HEK293 (cell line): ENCODE measurements around the gene APPBP2.

Experiments
- CTCF ChIA-PET: fragments of 350-600 bp; formaldehyde crosslinking; extraction: SDS; loops from one replicate; lab custom pipeline; 2021; ENCODE audit warnings: antibody characterized with exemption; lab: Yijun Ruan, JAX
- POLR2A ChIA-PET: fragments of 300-600 bp; formaldehyde crosslinking; extraction: SDS; loops from one replicate; lab custom pipeline; 2020; ENCODE audit warnings: antibody characterized with exemption, inconsistent platforms; lab: Yijun Ruan, JAX
- H3K27ac ChIP-seq: fragments of 200-500 bp; sonication (Bioruptor generic); 2 replicates; pipeline ENCODE4 v1.5.1; 2014; ENCODE audit warnings: low read depth, low read length, control low read depth, inconsistent platforms; ENCODE audit errors: extremely low read depth
- H3K36me3 ChIP-seq, 2 experiments: fragments of 200-500 bp in 1 of 2; sonication (Bioruptor generic) in 1 of 2; 1 replicate in 1 of 2; 2 replicates in 1 of 2; pipeline ENCODE4 v1.5.1; 2014 to 2017; ENCODE audit warnings: inconsistent platforms in 2 of 2, low read length in 2 of 2; ENCODE audit not compliant: control insufficient read depth in 2 of 2, insufficient read depth in 1 of 2
- H3K4me1 ChIP-seq: fragments of 200-500 bp; sonication (Bioruptor generic); 2 replicates; pipeline ENCODE4 v1.5.1; 2014; ENCODE audit warnings: mild to moderate bottlenecking, low read length, inconsistent platforms; ENCODE audit not compliant: control insufficient read depth, insufficient read depth
- H3K4me3 ChIP-seq: 2 replicates; pipeline ENCODE4 v1.5.1; 2011; ENCODE audit warnings: low read depth, mild to moderate bottlenecking, control low read depth, low read length, moderate library complexity
- H3K9me3 ChIP-seq: fragments of 200-500 bp; sonication (Bioruptor generic); 2 replicates; pipeline ENCODE4 v1.5.1; 2014; ENCODE audit warnings: low read depth, low read length, inconsistent platforms; ENCODE audit not compliant: control insufficient read depth, insufficient read depth
- CTCF ChIP-seq: fragments of 450-650 bp; formaldehyde crosslinking; IDR thresholded peaks from 2 replicates; pipeline ENCODE4 v1.5.1; 2016; ENCODE audit warnings: missing biosample characterization, missing genetic modification characterization
- FEZF1 ChIP-seq: fragments of 450-650 bp; formaldehyde crosslinking; IDR thresholded peaks from 2 replicates; pipeline ENCODE4 v1.5.1; 2016; ENCODE audit warnings: missing biosample characterization, missing genetic modification characterization
- GFI1B ChIP-seq: fragments of 450-650 bp; formaldehyde crosslinking; IDR thresholded peaks from 2 replicates; pipeline ENCODE4 v1.5.1; 2016; ENCODE audit warnings: missing biosample characterization, missing genetic modification characterization
- GLIS2 ChIP-seq: fragments of 450-650 bp; formaldehyde crosslinking; IDR thresholded peaks from 2 replicates; pipeline ENCODE4 v1.5.1; 2016; ENCODE audit warnings: missing biosample characterization, missing genetic modification characterization
- KLF8 ChIP-seq: fragments of 450-650 bp; formaldehyde crosslinking; IDR thresholded peaks from 2 replicates; pipeline ENCODE4 v1.5.1; 2016; ENCODE audit warnings: missing biosample characterization, missing genetic modification characterization
- REPIN1 ChIP-seq: fragments of 450-650 bp; formaldehyde crosslinking; IDR thresholded peaks from 2 replicates; pipeline ENCODE4 v1.5.1; 2017; ENCODE audit warnings: missing biosample characterization, missing genetic modification characterization, low read depth
- SP3 ChIP-seq: fragments of 450-650 bp; formaldehyde crosslinking; IDR thresholded peaks from 2 replicates; pipeline ENCODE4 v1.5.1; 2016; ENCODE audit warnings: missing biosample characterization, missing genetic modification characterization
- SP7 ChIP-seq: fragments of 450-650 bp; formaldehyde crosslinking; IDR thresholded peaks from 2 replicates; pipeline ENCODE4 v1.5.1; 2016; ENCODE audit warnings: missing biosample characterization, missing genetic modification characterization
- TCF7L2 ChIP-seq: IDR thresholded peaks from 2 replicates; pipeline ENCODE4 v1.6.1; 2011; ENCODE audit warnings: low read depth, mild to moderate bottlenecking, inconsistent platforms, low read length, moderate library complexity, borderline replicate concordance
- WT1 ChIP-seq: fragments of 450-650 bp; formaldehyde crosslinking; IDR thresholded peaks from 2 replicates; pipeline ENCODE4 v1.5.1; 2016; ENCODE audit warnings: missing biosample characterization, missing genetic modification characterization
- ZBTB26 ChIP-seq: fragments of 450-650 bp; formaldehyde crosslinking; optimal IDR thresholded peaks from 2 replicates; pipeline ENCODE3; 2016; ENCODE audit warnings: missing biosample characterization, mild to moderate bottlenecking, missing genetic modification characterization
- ZFP3 ChIP-seq: fragments of 450-650 bp; formaldehyde crosslinking; IDR thresholded peaks from 2 replicates; pipeline ENCODE4 v1.5.1; 2016; ENCODE audit warnings: low read depth, missing biosample characterization, missing genetic modification characterization
- ZNF114 ChIP-seq: fragments of 450-650 bp; formaldehyde crosslinking; IDR thresholded peaks from 2 replicates; pipeline ENCODE4 v1.5.0; 2017; ENCODE audit warnings: missing biosample characterization, missing genetic modification characterization
- ZNF155 ChIP-seq: fragments of 450-650 bp; formaldehyde crosslinking; IDR thresholded peaks from 2 replicates; pipeline ENCODE4 v1.5.1; 2016; ENCODE audit warnings: missing biosample characterization, missing genetic modification characterization
- ZNF16 ChIP-seq: fragments of 450-650 bp; formaldehyde crosslinking; IDR thresholded peaks from 2 replicates; pipeline ENCODE4 v1.5.1; 2016; ENCODE audit warnings: low read depth, missing biosample characterization, missing genetic modification characterization
- ZNF174 ChIP-seq: fragments of 450-650 bp; formaldehyde crosslinking; IDR thresholded peaks from 2 replicates; pipeline ENCODE4 v1.5.0; 2017; ENCODE audit warnings: missing biosample characterization, mild to moderate bottlenecking, missing genetic modification characterization
- ZNF433 ChIP-seq: fragments of 450-650 bp; formaldehyde crosslinking; IDR thresholded peaks from 2 replicates; pipeline ENCODE4 v1.5.1; 2016; ENCODE audit warnings: missing biosample characterization, missing genetic modification characterization, low read depth
- ZNF449 ChIP-seq: fragments of 450-650 bp; formaldehyde crosslinking; IDR thresholded peaks from 2 replicates; pipeline ENCODE4 v1.5.1; 2017; ENCODE audit warnings: missing biosample characterization, mild to moderate bottlenecking, missing genetic modification characterization, moderate library complexity
- ZNF488 ChIP-seq: fragments of 450-650 bp; formaldehyde crosslinking; IDR thresholded peaks from 2 replicates; pipeline ENCODE4 v1.5.1; 2016; ENCODE audit warnings: missing biosample characterization, missing genetic modification characterization
- ZNF513 ChIP-seq: fragments of 450-650 bp; IDR thresholded peaks from 2 replicates; pipeline ENCODE4 v1.5.1; 2018; ENCODE audit warnings: missing biosample characterization, missing genetic modification characterization
- ZNF585B ChIP-seq: fragments of 450-650 bp; formaldehyde crosslinking; IDR thresholded peaks from 2 replicates; pipeline ENCODE4 v1.5.1; 2016; ENCODE audit warnings: missing biosample characterization, missing genetic modification characterization
- ZSCAN16 ChIP-seq: fragments of 450-650 bp; formaldehyde crosslinking; IDR thresholded peaks from 2 replicates; pipeline ENCODE4 v1.5.1; 2016; ENCODE audit warnings: missing biosample characterization, missing genetic modification characterization
- TF ChIP-seq, protein P1 (sequence below): fragments of 450-650 bp; formaldehyde crosslinking; IDR thresholded peaks from 2 replicates; pipeline ENCODE4 v1.5.1; 2016; ENCODE audit warnings: missing biosample characterization, missing genetic modification characterization
- TF ChIP-seq, protein P2 (sequence below): fragments of 450-650 bp; formaldehyde crosslinking; IDR thresholded peaks from 2 replicates; pipeline ENCODE4 v1.5.1; 2016; ENCODE audit warnings: missing biosample characterization, missing genetic modification characterization

APPBP2 gene

GRCh38 chr17:60445144-60445543 lies 80.9 kb downstream of the APPBP2 start:
- Histone ChIP-seq H3K36me3 (peaks cover 35 to 42% of the 10 kb centered on the region in 2 experiments), H3K4me3 (no peak overlapping the region), H3K9me3 (no peaks in the 10 kb centered on the region), H3K4me1 (no peaks in the 10 kb centered on the region), H3K27ac (no peak overlapping the region)
- ChIA-PET POLR2A (no interaction called here), CTCF (interaction anchor here (0.7 to 1.0 kb wide), 3 partner anchors 9 to 75 kb away, joined by 3 read pairs; no protein-coding TSS in a partner anchor)
- TF ChIP-seq ZBTB26 (tag by site-specific recombination) (no peak), GFI1B (tag by site-specific recombination) (no peak), GLIS2 (tag by site-specific recombination) (no peak), ZSCAN16 (tag by site-specific recombination) (no peak), ZNF16 (tag by site-specific recombination) (no peak), FEZF1 (tag by site-specific recombination) (no peak), ZNF585B (tag by site-specific recombination) (no peak)
- TF ChIP-seq, protein P1, sequence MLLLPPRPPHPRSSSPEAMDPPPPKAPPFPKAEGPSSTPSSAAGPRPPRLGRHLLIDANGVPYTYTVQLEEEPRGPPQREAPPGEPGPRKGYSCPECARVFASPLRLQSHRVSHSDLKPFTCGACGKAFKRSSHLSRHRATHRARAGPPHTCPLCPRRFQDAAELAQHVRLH (tag by site-specific recombination) = no peak

GRCh38 chr17:60443713-60444112 lies 82.3 kb downstream of the APPBP2 start:
- H3K9me3 ChIP-seq = no peaks in the 10 kb centered on the region
- POLR2A ChIA-PET = no interaction called here

More at GRCh38 chr17:60443713-60444112, 82.3 kb downstream of the APPBP2 start:
- H3K27ac ChIP-seq = no peak overlapping the region
- H3K4me1 ChIP-seq = no peaks in the 10 kb centered on the region
- CTCF ChIA-PET = no interaction called here
- no peak overlapping the region for H3K4me3 ChIP-seq
- peaks cover 27 to 29% of the 10 kb centered on the region in 2 experiments for H3K36me3 ChIP-seq
- TF ChIP-seq, protein P1 (tag by site-specific recombination) = no peak
- no peak for TF ChIP-seq TCF7L2
- no peak for TF ChIP-seq ZNF433
- no peak for TF ChIP-seq KLF8
- no peak for TF ChIP-seq ZNF513 (tag by site-specific recombination)
- TF ChIP-seq SP3 (tag by site-specific recombination) = no peak
- TF ChIP-seq, protein P2, sequence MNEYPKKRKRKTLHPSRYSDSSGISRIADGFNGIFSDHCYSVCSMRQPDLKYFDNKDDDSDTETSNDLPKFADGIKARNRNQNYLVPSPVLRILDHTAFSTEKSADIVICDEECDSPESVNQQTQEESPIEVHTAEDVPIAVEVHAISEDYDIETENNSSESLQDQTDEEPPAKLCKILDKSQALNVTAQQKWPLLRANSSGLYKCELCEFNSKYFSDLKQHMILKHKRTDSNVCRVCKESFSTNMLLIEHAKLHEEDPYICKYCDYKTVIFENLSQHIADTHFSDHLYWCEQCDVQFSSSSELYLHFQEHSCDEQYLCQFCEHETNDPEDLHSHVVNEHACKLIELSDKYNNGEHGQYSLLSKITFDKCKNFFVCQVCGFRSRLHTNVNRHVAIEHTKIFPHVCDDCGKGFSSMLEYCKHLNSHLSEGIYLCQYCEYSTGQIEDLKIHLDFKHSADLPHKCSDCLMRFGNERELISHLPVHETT (tag by site-specific recombination) = no peak
- TF ChIP-seq ZNF114 (tag by site-specific recombination) = no peak
- no peak for TF ChIP-seq ZNF174 (tag by site-specific recombination)
- TF ChIP-seq CTCF (tag by site-specific recombination) = no peak
- no peak for TF ChIP-seq REPIN1 (tag by site-specific recombination)
- TF ChIP-seq ZNF449 (tag by site-specific recombination) = no peak
- no peak for TF ChIP-seq ZNF155
- TF ChIP-seq ZFP3 (tag by site-specific recombination) = no peak
- no peak for TF ChIP-seq WT1 (tag by site-specific recombination)
- no peak for TF ChIP-seq SP7 (tag by site-specific recombination)
- no peak for TF ChIP-seq ZNF488 (tag by site-specific recombination)
- TF ChIP-seq, all 188 proteins: peak for 0
